Endothelial cell of umbilical vein (primary cell): ENCODE measurements around the gene ADCY2. TPM values are rescaled to one million over a fixed set of nuclear protein-coding genes. Genes with fewer than 3 reads are reported as not detected.

Experiments
- BruUV-seq: library from RNA; stranded (reverse); fragments of 400-500 nt; replicated peaks from 2 replicates; lab custom pipeline; 2021; lab: Mats Ljungman, UMichigan
- CTCF ChIA-PET: fragments of 300-600, 350-600 bp; sonication (Branson Sonifier 250); formaldehyde crosslinking; loops from one replicate; lab custom pipeline; 2021; ENCODE audit warnings: antibody characterized with exemption, inconsistent platforms; lab: Charles Lee
- POLR2A ChIA-PET: fragments of 300-600, 350-600 bp; sonication (Branson Sonifier 250); formaldehyde crosslinking; loops from one replicate; lab custom pipeline; 2021; ENCODE audit warnings: antibody characterized with exemption, inconsistent platforms; lab: Charles Lee
- DNase-seq: peaks from one replicate; pipeline ENCODE4 v3.0.0-alpha.2; 2011; ENCODE audit warnings: low read depth, low spot score
- FAIRE-seq: peaks from 2 replicates; lab custom pipeline; 2011; peaks lifted over from hg19 to GRCh38; lab: Jason Lieb, UNC
- H2AFZ ChIP-seq: 2 replicates; pipeline ENCODE4 v1.6.0; 2012; ENCODE audit warnings: low read depth, low read length, control low read depth, inconsistent platforms
- H3K27ac ChIP-seq: 2 replicates; pipeline ENCODE4 v1.5.1; 2011; ENCODE audit warnings: low read depth, mild to moderate bottlenecking, control low read depth, low read length, moderate library complexity; ENCODE audit not compliant: insufficient read depth
- H3K27me3 ChIP-seq, 2 experiments: 2 replicates each; pipeline versions ENCODE4 v1.6.0 to v1.6.1; 2011; ENCODE audit warnings: low read length in 2 of 2, mixed read lengths in 1 of 2; ENCODE audit not compliant: control insufficient read depth in 2 of 2, insufficient read depth in 2 of 2
- H3K36me3 ChIP-seq, 2 experiments: 2 replicates in 1 of 2; 3 replicates in 1 of 2; pipeline ENCODE4 v1.5.1; 2011; ENCODE audit warnings: low read length in 2 of 2, mild to moderate bottlenecking in 1 of 2, moderate library complexity in 1 of 2; ENCODE audit not compliant: control insufficient read depth in 2 of 2, insufficient read depth in 2 of 2; ENCODE audit errors: extremely low read depth in 1 of 2
- H3K4me1 ChIP-seq: 3 replicates; pipeline ENCODE4 v1.5.1; 2011; ENCODE audit warnings: mild to moderate bottlenecking, low read length; ENCODE audit not compliant: control insufficient read depth, insufficient read depth; ENCODE audit errors: extremely low read depth
- H3K4me2 ChIP-seq: 2 replicates; pipeline ENCODE4 v1.6.1; 2011; ENCODE audit warnings: low read length, control low read depth, mixed read lengths; ENCODE audit not compliant: insufficient read depth
- H3K4me3 ChIP-seq, 3 experiments: fragments of 200-600 bp in 1 of 3; sonication (generic), shearing (Covaris generic) in 1 of 3; replicated peaks in 1 of 3; 2 replicates each; pipeline ENCODE4 v1.5.1; 2011 to 2016; ENCODE audit warnings: control low read depth in 3 of 3, low read length in 3 of 3, mild to moderate bottlenecking in 2 of 3, inconsistent platforms in 1 of 3, low read depth in 1 of 3, moderate library complexity in 1 of 3; ENCODE audit not compliant: insufficient read depth in 1 of 3
- H3K79me2 ChIP-seq: 2 replicates; pipeline ENCODE4 v1.6.0; 2012; ENCODE audit warnings: low read length, inconsistent platforms; ENCODE audit not compliant: control insufficient read depth, insufficient read depth
- H3K9ac ChIP-seq: replicated peaks from 2 replicates; pipeline ENCODE3; 2011; ENCODE audit warnings: low read length, control low read depth; ENCODE audit not compliant: insufficient read depth; ENCODE audit errors: extremely low read depth
- H3K9me1 ChIP-seq: replicated peaks from 3 replicates; pipeline ENCODE4 v1.6.0; 2011; ENCODE audit warnings: mild to moderate bottlenecking, low read length; ENCODE audit not compliant: control insufficient read depth, insufficient read depth; ENCODE audit errors: extremely low read depth
- H3K9me3 ChIP-seq: replicated peaks from 2 replicates; pipeline ENCODE4 v1.5.1; 2012; ENCODE audit warnings: low read length, inconsistent platforms; ENCODE audit not compliant: control insufficient read depth, insufficient read depth
- H4K20me1 ChIP-seq: replicated peaks from 2 replicates; pipeline ENCODE3; 2011; ENCODE audit warnings: mild to moderate bottlenecking, low read length; ENCODE audit not compliant: control insufficient read depth, insufficient read depth; ENCODE audit errors: extremely low read depth
- EZH2 ChIP-seq: IDR thresholded peaks from 2 replicates; pipeline ENCODE4 v1.6.1; 2012; ENCODE audit warnings: borderline replicate concordance, low read depth, mild to moderate bottlenecking, moderate library complexity, low read length, inconsistent platforms; ENCODE audit not compliant: severe bottlenecking
- FOS ChIP-seq: IDR thresholded peaks from 2 replicates; pipeline ENCODE4 v1.6.1; 2011; ENCODE audit warnings: mild to moderate bottlenecking, low read length, moderate library complexity, borderline replicate concordance; ENCODE audit not compliant: insufficient read depth
- GATA2 ChIP-seq: IDR thresholded peaks from 2 replicates; pipeline ENCODE4 v1.7.0; 2011; ENCODE audit warnings: low read depth, mild to moderate bottlenecking, moderate library complexity, mixed read lengths, low read length; ENCODE audit not compliant: insufficient read length, insufficient read depth
- JUN ChIP-seq: IDR thresholded peaks from 2 replicates; pipeline ENCODE4 v1.6.1; 2011; ENCODE audit warnings: borderline replicate concordance, low read depth; ENCODE audit not compliant: insufficient read length, insufficient read depth
- MYC ChIP-seq: IDR thresholded peaks from one replicate; pipeline ENCODE4 v1.6.1; 2011; ENCODE audit warnings: mild to moderate bottlenecking, low read depth, low read length
- POLR2A ChIP-seq: IDR thresholded peaks from 2 replicates; pipeline ENCODE4 v1.6.1; 2012; ENCODE audit warnings: low read depth, mild to moderate bottlenecking, control low read depth, low read length
- POLR2AphosphoS5 ChIP-seq: IDR thresholded peaks from 2 replicates; pipeline ENCODE4 v1.6.1; 2012; ENCODE audit warnings: low read depth, mild to moderate bottlenecking, control low read depth, low read length, moderate library complexity; ENCODE audit not compliant: insufficient read depth
- dilution Hi-C: fragments of 300-500 bp; cut with MboI; formaldehyde crosslinking; loops from one replicate; pipeline ENCODE4 v1.15.0; 2019; ENCODE audit warnings: low sequenced_read_pairs; ENCODE audit not compliant: extremely low pct_ligation_motif_present
- intact Hi-C: fragments of 100-400 bp; cut with micrococcal nuclease; formaldehyde crosslinking; loops from one replicate; pipeline ENCODE4 v1.10.0; 2022
- polyA plus RNA-seq, 4 experiments: library from polyadenylated mRNA; depleted of rRNA in 3 of 4; stranded (reverse) in 3 of 4; unstranded in 1 of 4; fragments of >200 nt; gene quantifications; 2 replicates each; pipeline versions ENCODE4 v1.2.1 to v1.2.3, GENCODE V29; 2011 to 2012; ENCODE audit warnings: missing spikeins in 1 of 4
- total RNA-seq: library from RNA; stranded (reverse); gene quantifications from 2 replicates; pipeline ENCODE4 v1.2.3, GENCODE V29; 2021
- TF ChIP-seq, protein P1 (sequence below), 2 donors: IDR thresholded peaks; 1 replicate in 1 of 2; 2 replicates in 1 of 2; pipeline ENCODE4 v1.5.1; 2011; ENCODE audit warnings: low read length in 2 of 2, mild to moderate bottlenecking in 2 of 2, moderate library complexity in 2 of 2, control low read depth in 1 of 2, inconsistent platforms in 1 of 2, low read depth in 1 of 2; ENCODE audit not compliant: insufficient read depth in 1 of 2; ENCODE audit errors: extremely low read depth in 1 of 2
- TF ChIP-seq, protein P2 (sequence below): IDR thresholded peaks from 2 replicates; pipeline ENCODE4 v1.6.1; 2011; ENCODE audit not compliant: insufficient read depth, insufficient read length

The ADCY2 gene
- total and polyA plus RNA-seq, 2 donors (not counting 3 experiments of a cell fraction or from before 2014, with no cell fraction given), result under 0.01 TPM; not detected in 1

DNA sequence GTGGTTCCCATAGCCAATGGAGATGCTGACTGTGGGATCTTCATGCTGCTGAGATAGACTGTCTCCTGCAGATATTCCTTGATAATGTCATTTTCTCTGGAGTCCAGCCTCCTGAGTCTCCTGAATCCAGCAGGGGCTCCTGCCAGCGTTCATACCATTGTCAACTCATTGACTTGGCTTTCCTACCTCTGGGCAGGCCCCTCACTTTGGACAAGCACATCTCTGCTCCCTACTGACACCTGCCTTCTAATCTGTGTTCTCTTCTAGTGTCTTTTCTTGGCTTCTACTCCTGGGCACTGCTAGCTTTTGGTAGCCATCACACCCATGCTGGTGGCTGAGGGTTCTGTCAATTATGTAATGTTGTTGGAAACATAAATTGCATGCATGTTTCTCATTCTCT is 138.0 kb downstream of the ADCY2 start:
- FAIRE-seq (no peak), DNase-seq (no peak)
- Histone ChIP-seq H3K4me2 (no peak overlapping the region), H3K9me1 (no peaks in the 10 kb centered on the region), H4K20me1 (no peaks in the 10 kb centered on the region), H3K9me3 (peaks cover 6% of the 10 kb centered on the region), H2AFZ (no peak overlapping the region), H3K36me3 (no peaks in the 10 kb centered on the region), H3K9ac (no peak overlapping the region), H3K79me2 (no peaks in the 10 kb centered on the region), H3K4me3 (no peak overlapping the region), H3K27me3 (no peaks in the 10 kb centered on the region), H3K4me1 (no peaks in the 10 kb centered on the region), H3K27ac (no peak overlapping the region)
- ChIA-PET CTCF (no interaction called here), POLR2A (no interaction called here)
- TF ChIP-seq, protein P1, sequence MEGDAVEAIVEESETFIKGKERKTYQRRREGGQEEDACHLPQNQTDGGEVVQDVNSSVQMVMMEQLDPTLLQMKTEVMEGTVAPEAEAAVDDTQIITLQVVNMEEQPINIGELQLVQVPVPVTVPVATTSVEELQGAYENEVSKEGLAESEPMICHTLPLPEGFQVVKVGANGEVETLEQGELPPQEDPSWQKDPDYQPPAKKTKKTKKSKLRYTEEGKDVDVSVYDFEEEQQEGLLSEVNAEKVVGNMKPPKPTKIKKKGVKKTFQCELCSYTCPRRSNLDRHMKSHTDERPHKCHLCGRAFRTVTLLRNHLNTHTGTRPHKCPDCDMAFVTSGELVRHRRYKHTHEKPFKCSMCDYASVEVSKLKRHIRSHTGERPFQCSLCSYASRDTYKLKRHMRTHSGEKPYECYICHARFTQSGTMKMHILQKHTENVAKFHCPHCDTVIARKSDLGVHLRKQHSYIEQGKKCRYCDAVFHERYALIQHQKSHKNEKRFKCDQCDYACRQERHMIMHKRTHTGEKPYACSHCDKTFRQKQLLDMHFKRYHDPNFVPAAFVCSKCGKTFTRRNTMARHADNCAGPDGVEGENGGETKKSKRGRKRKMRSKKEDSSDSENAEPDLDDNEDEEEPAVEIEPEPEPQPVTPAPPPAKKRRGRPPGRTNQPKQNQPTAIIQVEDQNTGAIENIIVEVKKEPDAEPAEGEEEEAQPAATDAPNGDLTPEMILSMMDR (IDR thresholded peaks at IDR 0.05; ENCODE audit: extremely low read depth in 1 of 2, insufficient read depth in 1 of 2, low read depth in 1 of 2, low read length in 2 of 2), result no peak
- TF ChIP-seq MYC, result no peak
- no peak for TF ChIP-seq FOS
- TF ChIP-seq EZH2, result no peak
- TF ChIP-seq, protein P2, sequence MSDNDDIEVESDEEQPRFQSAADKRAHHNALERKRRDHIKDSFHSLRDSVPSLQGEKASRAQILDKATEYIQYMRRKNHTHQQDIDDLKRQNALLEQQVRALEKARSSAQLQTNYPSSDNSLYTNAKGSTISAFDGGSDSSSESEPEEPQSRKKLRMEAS, result no peak
- dilution Hi-C loops, result no loop called here
- no TSS peak for BruUV-seq
- intact Hi-C loops, result no loop called here

DNA sequence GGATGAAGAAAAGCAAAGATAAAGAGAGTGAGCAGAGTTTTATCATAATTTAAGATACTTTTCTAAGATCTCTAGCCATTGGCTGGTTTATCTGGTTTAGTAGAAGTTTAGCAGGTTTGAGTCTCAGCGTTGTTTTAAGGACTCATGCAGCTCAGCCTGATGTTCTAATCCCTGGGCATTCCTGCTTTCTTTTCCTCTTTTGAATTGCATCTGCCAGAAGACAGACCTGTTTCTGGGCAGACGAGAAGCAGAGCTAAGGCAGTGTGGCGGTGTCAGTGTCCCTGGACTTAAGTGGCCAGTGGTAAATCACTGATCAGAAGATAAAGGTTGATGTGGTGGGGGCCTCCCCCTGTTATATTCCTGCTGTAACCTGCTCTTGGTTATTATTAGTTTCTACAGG is 138.6 kb downstream of the ADCY2 start:
- intact Hi-C loops, result no loop called here
- H3K4me2 ChIP-seq, result no peak overlapping the region
- CTCF ChIA-PET, result no interaction called here

More for the DNA sequence above, 138.6 kb downstream of the ADCY2 start:
- dilution Hi-C loops, result no loop called here
- no TSS peak for BruUV-seq
- no peaks in the 10 kb centered on the region for H4K20me1 ChIP-seq
- no peak overlapping the region for H2AFZ ChIP-seq
- POLR2A ChIA-PET, result no interaction called here
- H3K9ac ChIP-seq, result no peak overlapping the region
- no peaks in the 10 kb centered on the region for H3K27me3 ChIP-seq
- H3K4me1 ChIP-seq, result no peaks in the 10 kb centered on the region
- DNase-seq, result no peak
- TF ChIP-seq EZH2 (no peak), POLR2A (no peak), FOS (no peak), GATA2 (no peak), MYC (no peak), POLR2AphosphoS5 (no peak), JUN (no peak)
- TF ChIP-seq, protein P2, result no peak
- TF ChIP-seq, protein P1 (IDR thresholded peaks at IDR 0.05; ENCODE audit: extremely low read depth in 1 of 2, insufficient read depth in 1 of 2, low read depth in 1 of 2, low read length in 2 of 2), result no peak
- no peak overlapping the region for H3K27ac ChIP-seq
- FAIRE-seq, result no peak
- no peaks in the 10 kb centered on the region for H3K79me2 ChIP-seq
- no peak overlapping the region for H3K4me3 ChIP-seq
- peaks cover 8% of the 10 kb centered on the region for H3K9me3 ChIP-seq
- H3K9me1 ChIP-seq, result no peaks in the 10 kb centered on the region
- no peaks in the 10 kb centered on the region for H3K36me3 ChIP-seq
